Naive thymus-derived CD4-positive, alpha-beta T cell (primary cell): ENCODE results near the gene CDR2L. TPM values are rescaled to one million over a fixed set of nuclear protein-coding genes. Genes with fewer than 3 reads are reported as not detected.

Experiments
- ATAC-seq: fragments of 150-1000 bp; cut with Tn5 transposase; 2 replicates; pipeline ENCODE4 v1.10.0; 2021; ENCODE audit warnings: mild to moderate bottlenecking, moderate library complexity
- CTCF ChIA-PET: fragments of 350-600 bp; sonication (Branson Sonifier 250); formaldehyde crosslinking; loops from one replicate; lab custom pipeline; 2021; ENCODE audit warnings: antibody characterized with exemption; lab: Charles Lee
- POLR2A ChIA-PET: fragments of 350-600 bp; sonication (Branson Sonifier 250); formaldehyde crosslinking; loops from one replicate; lab custom pipeline; 2021; ENCODE audit warnings: antibody characterized with exemption, inconsistent platforms; lab: Charles Lee
- DNase-seq, 9 donors: peaks; one replicate each; pipeline versions ENCODE4 v3.0.0 to v3.0.0-alpha.2; 2020 to 2022; ENCODE audit warnings: mixed read lengths in 1 of 9
- H3K27ac ChIP-seq: one replicate; pipeline ENCODE4 v1.7.0; 2013; ENCODE audit warnings: mild to moderate bottlenecking, low read depth, low read length, moderate library complexity
- H3K27me3 ChIP-seq, 2 donors: one replicate each; pipeline ENCODE4 v1.7.0; 2013; ENCODE audit warnings: low read length in 2 of 2, mild to moderate bottlenecking in 2 of 2, moderate library complexity in 2 of 2; ENCODE audit not compliant: control insufficient read depth in 2 of 2, insufficient read depth in 2 of 2
- H3K36me3 ChIP-seq, 3 experiments: 1 replicate in 2 of 3; 2 replicates in 1 of 3; pipeline ENCODE4 v1.7.0; 2013; ENCODE audit warnings: low read length in 3 of 3, mild to moderate bottlenecking in 3 of 3, moderate library complexity in 1 of 3; ENCODE audit not compliant: insufficient read depth in 3 of 3, control insufficient read depth in 2 of 3
- H3K4me1 ChIP-seq, 2 donors: one replicate each; pipeline ENCODE4 v1.7.0; 2013; ENCODE audit warnings: low read length in 2 of 2, mild to moderate bottlenecking in 2 of 2, moderate library complexity in 1 of 2; ENCODE audit not compliant: control insufficient read depth in 2 of 2, insufficient read depth in 2 of 2
- H3K4me3 ChIP-seq: 2 replicates; pipeline ENCODE4 v1.7.0; 2013; ENCODE audit warnings: mild to moderate bottlenecking, low read length
- H3K9me3 ChIP-seq, 3 experiments: 1 replicate in 2 of 3; 2 replicates in 1 of 3; pipeline ENCODE4 v1.7.0; 2013; ENCODE audit warnings: low read length in 3 of 3; ENCODE audit not compliant: control insufficient read depth in 2 of 3
- H3K27ac Mint-ChIP-seq, 9 donors: one replicate each; pipeline ENCODE4 v1.8.0; 2020 to 2022; ENCODE audit warnings: mixed read lengths in 9 of 9, mild to moderate bottlenecking in 8 of 9, moderate library complexity in 5 of 9, inconsistent platforms in 2 of 9
- H3K27me3 Mint-ChIP-seq, 5 donors: one replicate each; pipeline ENCODE4 v1.8.0; 2021 to 2022; ENCODE audit warnings: mixed read lengths in 5 of 5, mild to moderate bottlenecking in 1 of 5
- H3K36me3 Mint-ChIP-seq, 5 donors: one replicate each; pipeline ENCODE4 v1.8.0; 2020 to 2022; ENCODE audit warnings: mixed read lengths in 5 of 5, mild to moderate bottlenecking in 3 of 5, inconsistent platforms in 1 of 5
- H3K4me1 Mint-ChIP-seq, 7 donors: one replicate each; pipeline ENCODE4 v1.8.0; 2020 to 2022; ENCODE audit warnings: mixed read lengths in 7 of 7, mild to moderate bottlenecking in 3 of 7, inconsistent platforms in 1 of 7
- H3K4me3 Mint-ChIP-seq, 10 donors: one replicate each; pipeline ENCODE4 v1.8.0; 2020 to 2022; ENCODE audit warnings: mild to moderate bottlenecking in 10 of 10, mixed read lengths in 10 of 10, moderate library complexity in 6 of 10, inconsistent platforms in 2 of 10
- H3K9me3 Mint-ChIP-seq, 11 donors: one replicate each; pipeline ENCODE4 v1.8.0; 2020 to 2022; ENCODE audit warnings: mixed read lengths in 11 of 11, mild to moderate bottlenecking in 4 of 11, inconsistent platforms in 1 of 11, moderate library complexity in 1 of 11
- intact Hi-C, 2 donors: fragments of 100-400 bp; cut with micrococcal nuclease; formaldehyde crosslinking; loops; one replicate each; pipeline ENCODE4 v1.15.1; 2023
- polyA plus RNA-seq, 2 donors: library from polyadenylated mRNA; unstranded; fragments of 300-500 nt; fragmentation: Illumina TruSeq; gene quantifications; one replicate each; pipeline ENCODE4 v1.2.3, GENCODE V29; 2021
- total RNA-seq, 6 experiments: library from RNA in 5 of 6; stranded (reverse) in 5 of 6; gene quantifications; 1 replicate in 5 of 6; 2 replicates in 1 of 6; pipeline ENCODE4 v1.2.3 and lab custom pipeline; 2021 to 2026

CDR2L gene
- total and polyA plus RNA-seq, 7 experiments from 2014 or later = 0.08 to 0.17 (median 0.16) TPM; not detected in 4

DNA sequence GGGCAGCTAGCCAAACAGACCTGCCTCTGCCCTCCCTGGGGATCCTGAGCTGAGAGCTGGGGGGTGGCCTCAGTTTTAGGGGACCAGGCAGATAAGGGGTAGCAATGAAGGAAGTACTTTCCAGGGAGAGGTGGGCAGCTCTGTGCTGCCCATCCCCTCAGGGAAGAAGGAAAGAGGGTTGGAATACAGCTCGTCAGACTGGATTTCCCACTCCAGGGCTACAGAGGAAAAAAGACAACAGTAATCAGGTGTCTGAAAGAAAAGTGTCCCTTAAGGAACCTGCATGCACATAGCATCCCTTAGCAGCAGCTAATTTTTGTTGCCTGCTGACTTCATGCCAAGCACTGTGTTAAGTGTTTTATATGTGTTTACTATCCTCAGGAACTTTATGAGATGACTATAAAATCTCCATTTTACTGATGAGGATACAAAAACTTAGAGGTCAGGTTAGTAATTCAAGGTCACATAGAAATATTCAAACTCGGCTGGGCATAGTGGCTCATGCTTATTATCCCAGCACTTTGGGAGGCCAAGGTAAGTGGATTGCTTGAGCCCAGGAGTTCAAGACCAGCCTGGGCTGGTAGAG, 21.8 kb downstream of the CDR2L start:
- ChIA-PET CTCF (interaction anchor here (0.5 to 5.1 kb wide), 4 partner anchors 22 to 174 kb away, joined by 3 to 42 read pairs (median 4); partner anchors contain the start of gene CDR2L), POLR2A (interaction anchor here (0.7 to 2.8 kb wide), 4 partner anchors 31 to 102 kb away, joined by 3 to 9 read pairs (median 4); partner anchors contain the start of gene HID1)
- peak overlapping the region in 1 of 10 donors; percentile 38 for H3K4me3 Mint-ChIP-seq
- H3K4me1 Mint-ChIP-seq = peaks cover 15 to 27% (median 20%) of the 10 kb centered on the region in 7 donors
- H3K4me1 ChIP-seq = peaks cover 9 to 14% of the 10 kb centered on the region in 2 donors
- H3K27ac ChIP-seq = no peak overlapping the region
- intact Hi-C loops = no loop called here
- no peaks in the 10 kb centered on the region for H3K27me3 ChIP-seq
- H3K9me3 Mint-ChIP-seq = no peaks in the 10 kb centered on the region
- H3K36me3 Mint-ChIP-seq = peaks cover 0 to 3% (median 2%) of the 10 kb centered on the region in 5 donors
- no peak for ATAC-seq
- H3K36me3 ChIP-seq = peaks cover 0 to 5% (median 0%) of the 10 kb centered on the region in 3 experiments
- no peak overlapping the region for H3K27ac Mint-ChIP-seq
- no peak overlapping the region for H3K4me3 ChIP-seq
- H3K27me3 Mint-ChIP-seq = peaks cover 0 to 5% (median 0%) of the 10 kb centered on the region in 5 donors
- no peak for DNase-seq
- no peaks in the 10 kb centered on the region for H3K9me3 ChIP-seq

DNA sequence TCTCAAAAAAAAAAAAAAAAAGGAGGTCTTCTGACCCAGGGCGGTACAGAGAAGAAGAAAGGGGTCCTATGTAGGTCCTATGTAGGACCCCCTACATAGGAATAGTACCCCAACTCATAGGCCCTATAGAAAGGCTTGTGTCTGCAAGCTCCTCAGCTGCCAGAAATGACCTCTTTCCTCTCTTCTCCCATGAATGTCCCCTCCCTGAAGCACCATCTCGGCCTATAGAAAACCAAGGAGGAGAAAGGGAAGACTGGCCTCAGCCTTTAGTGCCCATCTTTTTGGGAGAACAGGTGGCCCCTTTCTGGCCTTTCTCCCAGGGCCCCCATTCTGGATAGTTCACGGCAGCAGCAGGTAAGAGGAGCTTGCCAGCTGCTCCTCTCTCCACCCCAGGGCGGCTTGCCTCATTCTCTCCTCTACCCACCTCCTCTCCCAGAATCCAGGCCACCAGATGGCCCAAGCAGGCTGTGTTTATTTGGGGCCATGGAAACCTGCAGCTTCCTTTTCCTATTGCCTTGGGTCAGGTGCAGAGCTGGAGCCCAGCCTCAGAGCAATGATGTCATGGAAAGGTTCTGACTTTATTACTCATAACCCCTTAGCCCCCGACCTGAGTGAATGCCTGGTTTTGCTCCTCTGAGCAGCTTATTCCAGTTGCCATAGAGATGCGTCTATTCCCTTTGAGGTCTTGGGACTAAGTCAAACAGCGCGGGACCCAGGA, 23.4 kb downstream of the CDR2L start:
- no peak for ATAC-seq
- Mint-ChIP-seq H3K4me1 (peaks cover 22 to 38% (median 30%) of the 10 kb centered on the region in 7 donors), H3K36me3 (peaks cover 0 to 11% (median 3%) of the 10 kb centered on the region in 5 donors), H3K9me3 (no peaks in the 10 kb centered on the region), H3K4me3 (peak overlapping the region; percentile 18 to 98 (median 52)), H3K27me3 (peaks cover 0 to 4% (median 0%) of the 10 kb centered on the region in 5 donors), H3K27ac (peak overlapping the region in 6 of 9 donors; percentile 5 to 95 (median 64))
- Histone ChIP-seq H3K27ac (no peak overlapping the region), H3K9me3 (no peaks in the 10 kb centered on the region), H3K27me3 (no peaks in the 10 kb centered on the region), H3K36me3 (peaks cover 0 to 5% (median 0%) of the 10 kb centered on the region in 3 experiments), H3K4me3 (no peak overlapping the region), H3K4me1 (peaks cover 9 to 14% of the 10 kb centered on the region in 2 donors)
- POLR2A ChIA-PET = interaction anchor here (0.6 to 3.7 kb wide), 15 partner anchors 10 to 251 kb away, joined by 3 to 50 read pairs (median 10); partner anchors contain the start of genes ATP5PD, CDR2L, FDXR and GGA3
- no peak for DNase-seq
- intact Hi-C loops = no loop called here
- CTCF ChIA-PET = interaction anchor here (0.8 to 5.1 kb wide), 9 partner anchors 23 to 100 kb away, joined by 3 to 42 read pairs (median 6); partner anchors contain the start of genes CDR2L and HID1

DNA sequence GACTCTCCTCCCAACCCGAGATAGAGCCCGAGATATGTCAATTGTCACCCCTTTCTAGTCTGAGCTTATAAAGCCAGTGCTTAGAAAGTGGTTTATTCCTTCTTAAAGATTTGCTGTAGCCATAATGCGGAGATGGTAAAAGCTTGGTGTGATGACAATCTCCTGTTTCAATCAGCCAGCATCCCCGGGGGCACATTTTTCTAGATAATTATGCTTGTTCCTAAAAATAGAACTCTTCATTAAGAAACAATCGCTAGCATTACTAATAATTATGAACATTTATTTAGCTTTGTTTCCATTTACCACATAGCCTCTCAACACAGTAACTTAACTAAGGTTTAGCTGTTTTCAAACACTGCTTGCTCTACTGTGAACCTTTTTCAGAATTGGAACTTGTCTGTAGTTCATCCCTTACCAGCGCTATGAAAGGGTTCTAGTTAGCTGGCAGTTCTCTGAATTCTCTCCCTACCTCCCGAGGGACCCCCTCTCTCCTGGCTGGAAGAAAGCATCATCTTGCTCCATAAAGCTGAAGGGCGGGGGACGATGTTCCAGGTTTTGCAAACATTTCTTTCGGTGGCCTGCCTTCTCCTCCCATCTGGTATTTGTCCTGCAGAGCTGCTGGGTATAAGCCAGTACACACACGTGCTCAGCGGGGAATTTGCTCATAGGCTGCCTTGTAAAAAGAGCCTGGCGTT, 24.1 kb downstream of the CDR2L start:
- peak overlapping the region; percentile 76 to 98 (median 94) for H3K4me3 Mint-ChIP-seq
- DNase-seq = no peak
- no peaks in the 10 kb centered on the region for H3K9me3 Mint-ChIP-seq
- Histone ChIP-seq H3K4me3 (peak overlapping the region; percentile 69), H3K27ac (peak overlapping the region; percentile 83), H3K36me3 (peaks cover 0 to 8% (median 0%) of the 10 kb centered on the region in 3 experiments), H3K27me3 (no peaks in the 10 kb centered on the region), H3K9me3 (no peaks in the 10 kb centered on the region), H3K4me1 (peaks cover 9 to 14% of the 10 kb centered on the region in 2 donors)
- peaks cover 0 to 4% (median 0%) of the 10 kb centered on the region in 5 donors for H3K27me3 Mint-ChIP-seq
- peaks cover 0 to 16% (median 7%) of the 10 kb centered on the region in 5 donors for H3K36me3 Mint-ChIP-seq
- intact Hi-C loops = loop anchor here (1.0 to 2.0 kb wide), 8 partner anchors 21 to 50 kb away; partner anchors contain the start of genes CDR2L (in 2 of the 2), ATP5PD (in 1 of the 2) and KCTD2 (in 1 of the 2)
- peak overlapping the region in 8 of 9 donors; percentile 82 to 97 (median 92) for H3K27ac Mint-ChIP-seq
- CTCF ChIA-PET = interaction anchor here (0.7 to 5.1 kb wide), 13 partner anchors 12 to 622 kb away, joined by 3 to 42 read pairs (median 4); partner anchors contain the start of genes CDR2L, HID1 and OTOP2
- POLR2A ChIA-PET = interaction anchor here (0.6 to 3.7 kb wide), 24 partner anchors 11 to 383 kb away, joined by 3 to 50 read pairs (median 8); partner anchors contain the start of genes ARMC7, ATP5PD, CDR2L and GGA3
- ATAC-seq = no peak
- peaks cover 25 to 38% (median 35%) of the 10 kb centered on the region in 7 donors for H3K4me1 Mint-ChIP-seq

DNA sequence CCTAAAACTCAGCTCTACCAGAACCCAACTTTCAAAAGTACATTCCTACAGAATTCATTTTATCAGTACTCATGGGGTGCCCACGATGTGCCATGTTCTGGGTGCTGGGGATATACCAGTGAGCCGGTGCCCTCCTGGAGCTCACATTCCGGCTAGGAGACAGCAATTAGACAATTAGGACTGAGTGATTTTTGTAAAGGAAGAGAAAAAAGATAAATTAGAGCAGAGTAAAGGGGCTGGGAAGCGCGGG, 24.6 kb downstream of the CDR2L start:
- H3K27me3 ChIP-seq = no peaks in the 10 kb centered on the region
- intact Hi-C loops = loop anchor here (1.0 to 2.0 kb wide), 8 partner anchors 20 to 51 kb away; partner anchors contain the start of genes CDR2L (in 2 of the 2), ATP5PD (in 1 of the 2) and KCTD2 (in 1 of the 2)
- peak overlapping the region; percentile 83 for H3K27ac ChIP-seq
- no peaks in the 10 kb centered on the region for H3K9me3 Mint-ChIP-seq
- H3K4me3 ChIP-seq = peak overlapping the region; percentile 69
- peaks cover 0 to 16% (median 7%) of the 10 kb centered on the region in 5 donors for H3K36me3 Mint-ChIP-seq
- peaks cover 0 to 13% (median 0%) of the 10 kb centered on the region in 3 experiments for H3K36me3 ChIP-seq
- peaks cover 9 to 14% of the 10 kb centered on the region in 2 donors for H3K4me1 ChIP-seq
- no peak for DNase-seq
- no peaks in the 10 kb centered on the region for H3K9me3 ChIP-seq
- no peak for ATAC-seq
- H3K27ac Mint-ChIP-seq = peak overlapping the region in 8 of 9 donors; percentile 82 to 97 (median 92)
- peaks cover 25 to 38% (median 35%) of the 10 kb centered on the region in 7 donors for H3K4me1 Mint-ChIP-seq
- ChIA-PET CTCF (interaction anchor here (0.7 to 5.1 kb wide), 14 partner anchors 12 to 622 kb away, joined by 3 to 42 read pairs (median 4); partner anchors contain the start of genes CDR2L, HID1 and OTOP2), POLR2A (interaction anchor here (0.6 to 3.7 kb wide), 31 partner anchors 9 to 473 kb away, joined by 3 to 50 read pairs (median 5); partner anchors contain the start of genes ARMC7, ATP5PD, CDR2L and GGA3)
- H3K4me3 Mint-ChIP-seq = peak overlapping the region; percentile 76 to 98 (median 94)
- peaks cover 0 to 4% (median 0%) of the 10 kb centered on the region in 5 donors for H3K27me3 Mint-ChIP-seq

DNA sequence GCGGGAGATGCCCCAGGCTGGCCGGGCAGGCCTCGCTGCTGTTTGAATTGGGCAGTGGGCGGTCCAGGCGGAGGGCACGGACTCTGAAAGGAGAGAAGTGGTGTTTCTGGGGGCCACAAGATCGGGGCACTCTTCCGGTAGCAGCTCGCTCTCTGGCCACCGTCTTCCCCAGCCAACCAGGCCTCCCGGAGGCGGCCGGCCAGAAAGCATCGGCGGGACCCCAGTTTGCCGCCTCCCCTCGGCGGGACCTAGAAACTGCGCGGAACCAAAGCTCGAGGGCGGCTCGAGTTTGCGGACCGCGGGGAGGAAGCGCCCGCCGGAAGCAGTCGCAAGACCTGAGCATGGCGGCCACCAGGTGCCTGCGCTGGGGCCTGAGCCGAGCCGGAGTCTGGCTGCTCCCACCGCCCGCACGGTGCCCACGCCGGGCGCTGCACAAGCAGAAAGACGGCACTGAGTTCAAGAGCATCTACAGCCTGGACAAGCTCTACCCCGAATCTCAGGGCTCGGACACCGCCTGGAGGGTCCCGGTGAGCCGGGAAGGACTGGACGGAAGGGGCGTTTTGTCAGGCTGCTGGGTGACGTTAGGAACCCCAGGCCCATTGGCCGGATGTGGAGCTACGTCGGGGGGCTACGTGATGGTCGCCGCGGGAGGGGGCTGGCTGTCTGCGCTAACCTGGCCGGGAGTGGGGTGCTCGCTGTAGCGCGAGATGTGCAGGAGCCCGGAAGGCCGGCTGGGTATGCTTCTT, 25.1 kb downstream of the CDR2L start, which contains the start of gene MRPL58:
Gene MRPL58 (plus strand): TSS at position 325 of the 746 bp plus-strand sequence. CDS start 17 bp downstream, at position 342.
- peak within 1 kb of the TSS; percentile 76 to 98 (median 94) for H3K4me3 Mint-ChIP-seq
- H3K36me3 ChIP-seq = peaks cover 0 to 14% (median 0%) of the 10 kb centered on the region in 3 experiments
- H3K9me3 Mint-ChIP-seq = no peaks in the 10 kb centered on the region
- ChIA-PET CTCF (interaction anchor here (0.6 to 5.1 kb wide), 19 partner anchors 9 to 622 kb away, joined by 3 to 42 read pairs (median 4); partner anchors contain the start of genes CDR2L, HID1 and OTOP2), POLR2A (interaction anchor here (0.6 to 3.7 kb wide), 40 partner anchors 8 to 472 kb away, joined by 3 to 50 read pairs (median 4); partner anchors contain the start of genes ARMC7, ATP5PD, CDR2L and GGA3)
- H3K27ac Mint-ChIP-seq = peak within 1 kb of the TSS; percentile 5 to 97 (median 92)
- peak within 1 kb of the TSS; percentile 83 for H3K27ac ChIP-seq
- H3K36me3 Mint-ChIP-seq = peaks cover 0 to 16% (median 7%) of the 10 kb centered on the region in 5 donors
- H3K27me3 ChIP-seq = no peaks in the 10 kb centered on the region
- peak; percentile 97 for ATAC-seq
- H3K4me3 ChIP-seq = peak within 1 kb of the TSS; percentile 69
- H3K9me3 ChIP-seq = no peaks in the 10 kb centered on the region
- intact Hi-C loops = loop anchor here (1.0 to 2.0 kb wide), 8 partner anchors 20 to 51 kb away; partner anchors contain the start of genes CDR2L (in 2 of the 2), ATP5PD (in 1 of the 2) and KCTD2 (in 1 of the 2)
- DNase-seq = peak; percentile 66 to 81 (median 75)
- peaks cover 25 to 38% (median 35%) of the 10 kb centered on the region in 7 donors for H3K4me1 Mint-ChIP-seq
- peaks cover 9 to 14% of the 10 kb centered on the region in 2 donors for H3K4me1 ChIP-seq
- peaks cover 0 to 4% (median 0%) of the 10 kb centered on the region in 5 donors for H3K27me3 Mint-ChIP-seq
